Right lobe of liver (tissue), 4 donors: Measurements from ENCODE around the gene NUMB.

Experiments used
- CTCF ChIP-seq, 4 donors: fragments of 200-600 bp in 3 of 4; fragments of 450-650 bp in 1 of 4; IDR thresholded peaks; one replicate each; pipeline versions ENCODE4 v1.5.1 to v1.8.0; 2016 to 2022; ENCODE audit warnings: antibody characterized with exemption in 4 of 4, mild to moderate bottlenecking in 2 of 4
- POLR2A ChIP-seq: fragments of 450-650 bp; IDR thresholded peaks from one replicate; pipeline ENCODE4 v1.6.1; 2017; ENCODE audit warnings: antibody characterized with exemption, mild to moderate bottlenecking
- donor health status: DM: no; HTN: no; CAD: no.
- donor health status: DM: no; HTN: no; CAD: no.
- donor health status: DM: no; HTN: yes; CAD: no.

- TF ChIP-seq CTCF (IDR thresholded peaks at IDR 0.05) (no peak), POLR2A (no peak)
Measured at GRCh38 chr14:73438993-73439392, 19.4 kb downstream of the NUMB start.
